Activated T-cell treated with anti-CD3 and anti-CD28 coated beads for 1 hour (primary cell): ENCODE measurements around the gene CTSG.
A peak's percentile ranks its signal among the peaks of the same experiment; 100 is the strongest.
"Not testable (repeated sequence)": the region's sequence is repeated elsewhere in the genome, so short reads cannot be mapped to it uniquely, and the experiment has no call there.

Source experiments
- DNase-seq: peaks from one replicate; pipeline ENCODE4 v3.0.0-alpha.2; 2020; ENCODE audit warnings: low read depth

The CTSG gene

GRCh38 chr14:24576182-24576581, at the start of gene CTSG:
Gene CTSG (minus strand): TSS chr14:24576250. CDS start chr14:24576223, 27 bp downstream.
- DNase-seq, result no peak

- DNase-seq, result no peak
Observed at GRCh38 chr14:24613747-24614146, 37.7 kb upstream of the CTSG start.

DNA sequence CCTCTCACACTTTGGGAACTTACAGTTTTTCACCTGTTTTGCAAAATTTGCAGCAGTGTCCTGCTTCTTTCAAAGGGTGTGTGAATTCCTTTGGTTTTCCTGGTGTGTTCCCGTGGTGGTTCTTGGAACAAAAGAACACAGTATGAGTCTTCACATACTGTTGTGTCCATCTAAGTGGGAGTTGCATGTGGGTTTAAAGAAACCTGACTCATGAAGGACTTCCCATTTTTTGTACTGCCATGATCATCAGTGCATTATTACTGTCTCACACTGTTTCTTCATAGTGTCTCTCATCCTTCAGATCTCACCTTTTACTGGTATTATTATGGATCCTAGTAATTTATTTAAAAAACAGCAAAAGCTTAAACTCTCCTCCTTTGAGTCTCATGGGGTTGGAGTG, 37.2 kb upstream of the CTSG start:
- no peak for DNase-seq

DNA sequence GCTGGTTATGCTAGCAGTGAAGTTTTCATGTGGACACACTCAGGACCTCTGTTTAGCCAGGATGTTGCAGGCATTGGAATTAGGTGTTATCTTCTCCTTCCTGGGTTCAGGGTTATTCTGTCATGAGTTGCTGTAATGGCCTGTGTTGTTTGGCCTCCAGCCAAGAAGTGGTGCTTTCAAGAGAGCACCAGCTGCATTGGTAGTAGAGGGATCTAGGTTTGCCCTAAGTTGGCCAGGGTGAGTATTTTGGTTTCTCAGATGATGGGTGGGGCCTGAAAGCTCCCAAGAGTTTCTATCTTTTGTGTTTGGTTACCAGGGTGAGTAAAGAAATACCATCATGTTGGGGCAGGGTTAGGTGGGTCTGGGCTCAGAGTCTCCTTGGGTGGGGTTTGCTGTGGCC, 36.1 kb upstream of the CTSG start:
- no peak for DNase-seq

- no peak for DNase-seq
Observed at GRCh38 chr14:24609655-24610344, 33.8 kb upstream of the CTSG start, which contains the start of gene GZMH. Gene GZMH (minus strand): TSS chr14:24609685. CDS start chr14:24609613, 72 bp downstream.

DNA sequence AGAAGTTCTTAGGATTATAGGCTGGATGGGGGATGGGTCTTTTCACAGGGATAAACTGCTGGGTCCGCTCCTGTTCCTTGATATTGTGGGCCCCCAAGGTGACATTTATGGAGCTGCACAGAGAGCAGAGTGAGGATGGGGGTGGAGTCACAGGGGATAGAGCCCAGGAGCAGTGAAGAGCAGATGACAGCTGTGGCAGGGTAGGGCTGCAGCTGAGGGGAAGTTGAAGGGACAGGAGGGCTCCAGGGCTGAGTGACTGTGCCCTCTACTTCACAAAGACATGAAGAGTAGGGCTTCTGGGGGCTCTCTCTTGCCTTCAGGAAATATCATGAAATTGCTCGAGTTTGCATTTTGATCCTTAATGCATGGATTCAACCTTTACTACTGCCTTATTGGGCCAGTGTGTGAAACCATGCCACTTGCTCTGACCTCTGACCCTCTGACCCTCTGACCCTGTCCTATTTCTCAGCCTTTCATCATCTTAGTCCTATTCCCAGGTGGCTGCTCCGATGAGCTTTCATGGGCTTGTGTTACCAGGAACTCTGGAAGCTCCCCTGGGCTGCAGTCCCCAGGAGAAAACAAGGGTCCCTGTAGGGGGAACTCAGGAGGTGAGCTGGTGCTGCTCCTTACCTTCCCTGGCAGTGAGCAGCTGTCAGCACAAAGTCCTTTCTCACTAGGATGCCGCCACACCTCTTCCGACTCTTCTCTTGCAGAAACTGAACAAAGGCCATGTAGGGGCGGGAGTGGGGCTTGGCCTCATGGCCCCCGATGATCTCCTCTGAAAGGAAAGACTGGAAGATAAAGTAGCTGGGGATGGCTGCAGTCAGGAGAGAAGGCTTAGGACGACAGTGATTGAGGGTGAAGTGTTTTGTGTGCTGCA, 31.8 kb upstream of the CTSG start:
- no peak for DNase-seq

- no peak for DNase-seq
Observed at GRCh38 chr14:24607081-24607480, 31.0 kb upstream of the CTSG start.

DNA sequence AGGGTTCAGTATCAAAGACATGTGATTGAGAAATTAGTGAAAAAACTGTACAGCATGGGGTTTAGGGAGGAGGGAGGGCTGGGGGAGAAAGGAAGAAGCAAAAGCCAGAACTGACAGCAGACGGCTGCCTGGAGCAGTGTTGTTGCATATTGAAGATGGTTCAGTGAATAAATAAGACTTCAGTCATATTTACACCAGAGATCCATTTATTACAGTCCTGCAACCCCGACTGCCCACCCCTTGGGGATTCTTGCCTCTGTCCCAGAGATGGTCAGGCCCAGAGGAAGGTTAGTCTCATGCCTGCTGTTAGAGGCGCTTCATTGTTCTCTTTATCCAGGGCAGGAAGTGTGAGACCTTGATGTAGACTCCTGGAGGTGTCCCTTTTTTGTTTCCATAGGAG, 30.2 kb upstream of the CTSG start:
- DNase-seq, result no peak

GRCh38 chr14:24605435-24606190, 29.6 kb upstream of the CTSG start:
- peak; percentile 47 for DNase-seq

DNA sequence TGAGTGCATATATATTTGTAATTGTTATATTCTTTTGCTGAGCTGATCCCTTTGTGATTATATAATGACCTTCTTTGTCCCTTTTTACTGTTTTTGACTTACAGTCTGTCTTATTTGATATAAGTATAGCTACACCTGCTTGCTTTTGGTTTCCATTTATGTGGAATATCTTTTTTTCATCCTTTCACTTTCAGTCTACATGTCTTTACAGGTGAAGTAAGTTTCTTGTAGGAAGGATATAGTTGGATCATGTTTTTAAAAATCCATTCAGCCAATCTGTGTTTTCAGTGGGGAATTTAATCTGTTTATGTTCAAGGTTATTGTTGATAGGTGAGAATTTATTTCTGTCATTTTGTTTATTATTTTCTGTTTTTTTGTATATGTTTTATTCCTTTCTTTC, 21.4 kb upstream of the CTSG start:
- DNase-seq, result no peak

GRCh38 chr14:24595073-24595808, 19.2 kb upstream of the CTSG start:
- no peak for DNase-seq

DNA sequence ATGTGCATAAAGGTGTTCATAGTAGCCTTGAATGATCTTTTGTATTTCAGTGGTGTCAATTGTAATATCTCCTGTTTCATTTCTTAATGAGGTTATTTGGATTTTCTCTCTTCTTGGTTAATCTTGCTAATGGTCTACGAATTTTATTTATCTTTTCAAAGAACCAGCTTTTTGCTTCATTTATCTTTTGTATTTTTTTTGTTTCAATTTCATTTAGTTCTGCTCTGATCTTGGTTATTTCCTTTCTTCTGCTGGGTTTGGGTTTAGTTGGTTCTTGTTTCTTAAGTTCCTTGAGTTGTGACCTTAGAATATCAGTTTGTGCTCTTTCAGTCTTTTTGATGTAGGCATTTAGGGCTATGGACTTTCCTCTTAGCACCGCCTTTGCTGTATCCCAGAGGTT, 15.0 kb upstream of the CTSG start:
- DNase-seq, result not testable (repeated sequence)

GRCh38 chr14:24584402-24584801, 8.4 kb upstream of the CTSG start:
- not testable (repeated sequence) for DNase-seq

DNA sequence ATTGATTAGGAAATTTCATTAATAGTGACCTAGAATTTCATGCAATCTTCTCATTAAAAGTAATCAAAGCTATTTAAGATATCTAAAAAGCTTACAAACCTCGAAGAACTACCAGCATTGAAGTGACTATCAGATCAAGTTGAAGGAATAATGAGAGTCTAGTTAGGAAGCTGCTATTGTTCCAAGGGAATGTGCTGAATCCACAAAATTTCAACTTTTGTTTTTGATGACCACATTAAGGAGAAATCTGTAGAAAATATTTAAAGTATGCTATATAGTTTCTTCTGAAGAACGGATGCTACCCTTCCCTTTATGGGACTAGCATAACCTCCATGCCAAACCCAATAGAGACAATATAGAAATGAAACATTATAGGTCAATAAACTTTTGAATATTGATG, 2.5 kb upstream of the CTSG start:
- no peak for DNase-seq

- DNase-seq, result no peak
Observed at GRCh38 chr14:24576771-24577170, 721 bp upstream of the CTSG start.

GRCh38 chr14:24574206-24574774, 1.8 kb downstream of the CTSG start:
- no peak for DNase-seq

DNA sequence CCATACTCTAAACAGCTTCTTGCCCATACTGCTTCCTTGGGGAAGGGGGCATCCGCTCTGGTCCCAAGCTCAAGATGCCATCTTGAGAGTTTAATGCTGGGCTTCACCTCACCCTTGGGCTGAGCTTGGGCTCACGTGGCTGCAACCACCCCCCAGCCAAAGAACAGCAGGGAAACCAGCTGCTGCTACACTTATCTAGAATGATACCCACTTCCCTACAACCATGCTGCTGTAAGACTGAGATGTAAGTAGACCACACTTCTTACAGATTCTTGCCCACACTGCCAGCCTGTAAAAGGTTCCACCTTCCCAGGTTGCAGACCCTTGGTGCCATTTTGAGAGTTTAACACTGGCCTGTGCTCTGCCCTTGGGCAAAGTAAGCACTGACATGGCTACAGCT, 9.7 kb downstream of the CTSG start:
- no peak for DNase-seq

DNA sequence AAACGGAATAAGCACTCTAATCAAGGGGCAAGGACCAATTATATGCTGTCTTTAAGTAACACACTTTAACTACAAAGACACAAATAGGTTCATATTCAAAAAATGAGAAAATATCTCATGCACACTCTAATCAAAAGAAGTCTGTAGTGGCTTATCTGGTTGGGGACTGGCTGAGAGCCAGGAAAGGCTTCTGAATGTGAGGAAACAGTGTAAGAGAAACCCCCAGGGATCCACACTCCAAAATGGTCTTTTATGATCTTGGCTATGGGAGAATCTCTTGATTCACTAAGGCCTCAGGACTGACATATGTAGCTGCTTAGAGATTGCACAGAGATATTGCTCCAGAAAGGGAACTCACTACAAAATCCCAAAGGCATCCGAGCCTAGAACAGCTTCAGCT, 10.3 kb downstream of the CTSG start:
- DNase-seq, result no peak

DNA sequence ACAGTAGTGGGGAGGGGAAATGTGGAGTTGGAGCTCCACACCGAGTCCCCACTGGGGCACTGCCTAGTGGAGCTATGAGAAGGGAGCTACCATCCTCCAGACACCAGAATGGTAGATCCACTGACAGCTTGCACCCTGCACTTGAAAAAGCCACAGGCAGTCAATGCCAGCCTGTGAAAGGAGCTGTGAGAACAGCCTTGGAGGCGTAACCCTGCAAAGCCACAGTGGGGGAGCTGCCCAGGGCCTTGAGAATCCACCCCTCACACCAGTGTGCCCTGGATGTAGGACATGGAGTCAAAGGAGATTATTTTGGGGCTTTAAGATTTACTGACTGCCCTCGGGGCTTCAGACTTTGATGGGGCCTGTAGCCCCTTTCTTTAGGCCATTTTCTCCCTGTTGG, 12.5 kb downstream of the CTSG start:
- no peak for DNase-seq

- DNase-seq, result no peak
Observed at GRCh38 chr14:24556756-24557155, 19.3 kb downstream of the CTSG start.

DNA sequence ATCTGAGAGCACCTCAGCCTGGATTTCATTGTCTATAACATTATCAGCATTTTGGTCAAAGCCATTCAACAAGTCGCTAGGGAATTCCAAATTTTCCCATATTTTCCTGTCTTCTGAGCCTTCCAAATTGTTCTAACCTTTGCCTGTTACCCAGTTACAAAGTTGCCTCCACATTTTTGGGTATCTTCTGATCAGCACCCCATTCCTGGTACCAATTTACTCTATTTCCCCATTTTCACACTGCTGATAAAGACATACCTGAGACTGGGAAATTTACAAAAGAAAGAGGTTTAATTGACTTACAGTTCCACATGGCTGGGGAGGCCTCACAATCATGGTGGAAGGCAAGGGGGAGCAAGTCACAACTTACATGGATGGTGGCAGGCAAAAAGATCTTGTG, 27.0 kb downstream of the CTSG start:
- not testable (repeated sequence) for DNase-seq
